ENCODE results near the gene ARRDC5.
"Not testable (repeated sequence)": the region's sequence is repeated elsewhere in the genome, so short reads cannot be mapped to it uniquely, and the experiment has no call there.

Gene ARRDC5

DNA sequence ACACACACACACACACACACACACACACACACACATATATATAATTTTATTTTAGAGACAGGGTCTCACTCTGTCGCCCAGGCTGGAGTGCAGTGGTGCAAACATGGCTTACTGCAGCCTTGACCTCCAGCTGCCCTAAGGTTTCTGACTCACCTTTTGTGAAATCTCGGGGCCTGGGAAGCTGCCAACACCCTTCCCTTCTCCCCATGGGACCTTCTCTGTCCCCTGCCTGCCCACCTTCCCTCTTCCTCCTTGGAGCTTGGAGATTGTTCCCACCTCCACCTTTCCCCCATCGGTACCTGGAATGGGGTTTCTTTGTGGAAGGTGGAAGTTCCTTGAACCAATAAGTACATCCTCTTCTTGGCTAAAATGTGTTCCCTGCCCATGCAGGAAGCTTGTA is 6.3 kb downstream of the ARRDC5 start:
- Histone ChIP-seq H3K4me3 (ENCODE audit: low read depth in 1 of 5, low read length in 5 of 5) (no peak overlapping the region), H3K9ac (ENCODE audit: low read length in 5 of 5) (no peak overlapping the region), H3K27me3 (ENCODE audit: control insufficient read depth in 5 of 5, insufficient read depth in 4 of 5, low read length in 5 of 5) (peaks cover 0 to 1% (median 0%) of the 10 kb centered on the region in 5 donors), H3K36me3 (ENCODE audit: control insufficient read depth in 5 of 5, insufficient read depth in 5 of 5, low read length in 5 of 5) (no peaks in the 10 kb centered on the region), H3K27ac (ENCODE audit: low read depth, low read length) (no peak overlapping the region), H3K4me1 (ENCODE audit: control insufficient read depth in 5 of 5, insufficient read depth in 5 of 5, low read length in 5 of 5) (peaks cover 0 to 6% (median 0%) of the 10 kb centered on the region in 5 donors), H3K9me3 (ENCODE audit: control insufficient read depth in 5 of 5, low read length in 5 of 5) (no peaks in the 10 kb centered on the region)

DNA sequence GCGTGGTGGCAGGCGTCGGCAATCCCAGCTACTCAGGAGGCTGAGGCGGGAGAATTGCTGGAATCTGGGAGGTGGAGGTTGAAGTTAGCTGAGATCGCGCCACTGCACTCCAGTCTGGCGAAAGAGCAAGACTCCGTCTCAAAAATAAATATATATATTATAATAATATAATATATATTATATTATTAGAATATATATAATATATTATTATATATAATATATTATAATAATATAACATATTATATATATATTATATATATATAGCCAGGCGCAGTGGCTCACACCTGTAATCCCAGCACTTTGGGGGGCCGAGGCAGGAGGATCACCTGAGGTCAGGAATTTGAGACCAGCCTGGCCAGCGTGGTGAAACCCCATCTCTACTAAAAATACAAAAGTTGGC is 9.7 kb downstream of the ARRDC5 start:
- H3K4me1 ChIP-seq (ENCODE audit: control insufficient read depth in 5 of 5, insufficient read depth in 5 of 5, low read length in 5 of 5); H3K27me3 ChIP-seq (ENCODE audit: control insufficient read depth in 5 of 5, insufficient read depth in 4 of 5, low read length in 5 of 5); H3K27ac ChIP-seq (ENCODE audit: low read depth, low read length); H3K4me3 ChIP-seq (ENCODE audit: low read depth in 1 of 5, low read length in 5 of 5); H3K9me3 ChIP-seq (ENCODE audit: control insufficient read depth in 5 of 5, low read length in 5 of 5); H3K9ac ChIP-seq (ENCODE audit: low read length in 5 of 5); H3K36me3 ChIP-seq (ENCODE audit: control insufficient read depth in 5 of 5, insufficient read depth in 5 of 5, low read length in 5 of 5): not testable (repeated sequence)

DNA sequence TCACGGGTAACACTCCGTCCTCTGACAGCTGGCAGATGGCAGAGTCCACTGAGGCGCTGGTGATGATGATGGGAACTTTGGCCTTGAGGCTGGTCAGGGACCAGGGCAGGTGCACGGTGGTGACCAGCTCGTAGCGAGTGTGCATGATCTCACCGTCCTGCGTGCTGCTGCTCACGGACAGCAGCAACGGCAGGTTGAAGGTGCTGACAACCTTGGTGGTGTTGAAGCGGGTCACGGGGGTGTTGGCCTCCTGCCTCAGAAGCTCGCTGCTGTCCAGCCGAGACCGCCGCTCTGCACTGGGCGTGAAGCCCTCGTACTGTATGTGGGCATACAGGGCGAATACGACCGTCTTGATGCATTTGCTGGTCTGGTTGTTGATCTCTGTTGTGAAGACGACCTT is 11.6 kb downstream of the ARRDC5 start:
- no peaks in the 10 kb centered on the region for H3K9me3 ChIP-seq (ENCODE audit: control insufficient read depth in 5 of 5, low read length in 5 of 5)
- no peak overlapping the region for H3K9ac ChIP-seq (ENCODE audit: low read length in 5 of 5)

DNA sequence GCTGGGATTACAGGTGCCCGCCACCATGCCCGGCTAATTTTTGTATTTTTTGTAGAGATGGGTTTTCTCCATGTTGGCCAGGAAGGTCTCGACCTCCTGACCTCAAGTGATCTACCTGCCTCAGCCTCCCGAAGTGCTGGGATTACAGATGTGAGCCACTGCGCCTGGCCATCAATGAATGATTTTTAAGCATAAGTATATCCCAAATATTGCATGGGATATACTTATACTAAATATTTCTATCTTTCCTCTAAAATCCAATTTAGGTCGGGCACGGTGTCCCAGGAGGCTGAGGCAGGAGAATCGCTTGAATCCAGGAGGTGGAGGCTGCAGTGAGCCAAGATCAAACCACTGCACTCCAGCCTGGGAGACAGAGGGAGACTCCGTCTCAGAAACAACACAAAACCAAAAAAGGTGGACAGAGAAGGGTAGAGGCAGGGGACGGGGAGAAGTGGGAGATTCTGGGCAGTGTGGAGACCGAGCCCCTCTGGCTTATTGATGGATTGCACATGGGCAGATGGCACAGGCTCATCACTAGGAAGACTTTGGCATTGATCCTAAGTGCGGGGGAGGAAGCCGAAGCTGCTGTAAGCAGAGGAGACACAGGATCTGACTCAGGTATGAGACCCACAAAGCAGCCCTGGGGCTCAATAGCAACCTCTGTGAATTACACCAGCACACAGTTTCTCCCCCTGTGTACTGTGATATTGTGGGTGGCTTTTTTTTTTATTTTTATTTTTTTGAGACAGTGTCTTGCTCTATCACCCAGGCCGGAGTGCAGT is 13.5 kb downstream of the ARRDC5 start:
- Histone ChIP-seq H3K36me3 (ENCODE audit: control insufficient read depth in 5 of 5, insufficient read depth in 5 of 5, low read length in 5 of 5) (no peaks in the 10 kb centered on the region), H3K4me3 (ENCODE audit: low read depth in 1 of 5, low read length in 5 of 5) (no peak overlapping the region), H3K27me3 (ENCODE audit: control insufficient read depth in 5 of 5, insufficient read depth in 4 of 5, low read length in 5 of 5) (peaks cover 0 to 9% (median 7%) of the 10 kb centered on the region in 5 donors), H3K27ac (ENCODE audit: low read depth, low read length) (no peak overlapping the region), H3K4me1 (ENCODE audit: control insufficient read depth in 5 of 5, insufficient read depth in 5 of 5, low read length in 5 of 5) (no peaks in the 10 kb centered on the region), H3K9ac (ENCODE audit: low read length in 5 of 5) (no peak overlapping the region), H3K9me3 (ENCODE audit: control insufficient read depth in 5 of 5, low read length in 5 of 5) (no peaks in the 10 kb centered on the region)

More for the DNA sequence above, 11.6 kb downstream of the ARRDC5 start:
- Histone ChIP-seq H3K27me3 (ENCODE audit: control insufficient read depth in 5 of 5, insufficient read depth in 4 of 5, low read length in 5 of 5) (peaks cover 0 to 9% (median 7%) of the 10 kb centered on the region in 5 donors), H3K36me3 (ENCODE audit: control insufficient read depth in 5 of 5, insufficient read depth in 5 of 5, low read length in 5 of 5) (no peaks in the 10 kb centered on the region), H3K27ac (ENCODE audit: low read depth, low read length) (no peak overlapping the region), H3K4me3 (ENCODE audit: low read depth in 1 of 5, low read length in 5 of 5) (no peak overlapping the region), H3K4me1 (ENCODE audit: control insufficient read depth in 5 of 5, insufficient read depth in 5 of 5, low read length in 5 of 5) (peaks cover 0 to 6% (median 0%) of the 10 kb centered on the region in 5 donors)

DNA sequence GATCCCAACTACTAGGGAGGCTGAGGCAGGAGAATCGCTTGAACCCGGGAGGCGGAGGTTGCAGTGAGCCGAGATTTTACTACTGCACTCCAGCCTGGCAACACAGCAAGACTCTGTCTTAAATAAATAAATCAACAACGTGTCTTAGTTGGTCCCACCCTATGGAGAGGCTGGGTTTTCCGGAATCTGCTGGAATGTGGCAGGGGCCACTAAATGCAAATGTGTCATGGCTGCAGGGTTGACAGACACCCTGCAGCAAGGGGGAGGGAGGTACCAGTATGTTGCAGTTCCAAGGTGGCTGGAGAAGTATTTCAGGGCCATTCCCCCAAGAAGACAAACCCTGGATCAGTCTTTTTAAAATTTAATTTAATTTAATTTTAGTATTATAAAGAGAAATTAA is 14.9 kb downstream of the ARRDC5 start:
- not testable (repeated sequence) for H3K27ac ChIP-seq (ENCODE audit: low read depth, low read length); H3K9me3 ChIP-seq (ENCODE audit: control insufficient read depth in 5 of 5, low read length in 5 of 5); H3K4me3 ChIP-seq (ENCODE audit: low read depth in 1 of 5, low read length in 5 of 5); H3K9ac ChIP-seq (ENCODE audit: low read length in 5 of 5); H3K4me1 ChIP-seq (ENCODE audit: control insufficient read depth in 5 of 5, insufficient read depth in 5 of 5, low read length in 5 of 5); H3K36me3 ChIP-seq (ENCODE audit: control insufficient read depth in 5 of 5, insufficient read depth in 5 of 5, low read length in 5 of 5); H3K27me3 ChIP-seq (ENCODE audit: control insufficient read depth in 5 of 5, insufficient read depth in 4 of 5, low read length in 5 of 5)

DNA sequence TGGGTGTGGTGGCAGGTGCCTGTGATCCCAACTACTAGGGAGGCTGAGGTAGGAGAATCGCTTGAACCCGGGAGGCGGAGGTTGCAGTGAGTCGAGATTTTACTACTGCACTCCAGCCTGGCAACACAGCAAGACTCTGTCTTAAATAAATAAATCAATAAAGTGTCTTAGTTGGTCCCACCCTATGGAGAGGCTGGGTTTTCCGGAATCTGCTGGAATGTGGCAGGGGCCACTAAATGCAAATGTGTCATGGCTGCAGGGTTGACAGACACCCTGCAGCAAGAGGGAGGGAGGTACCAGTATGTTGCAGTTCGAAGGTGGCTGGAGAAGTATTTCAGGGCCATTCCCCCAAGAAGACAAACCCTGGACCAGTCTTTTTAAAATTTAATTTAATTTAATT is 17.7 kb downstream of the ARRDC5 start:
- H3K36me3 ChIP-seq (ENCODE audit: control insufficient read depth in 5 of 5, insufficient read depth in 5 of 5, low read length in 5 of 5); H3K9me3 ChIP-seq (ENCODE audit: control insufficient read depth in 5 of 5, low read length in 5 of 5); H3K27me3 ChIP-seq (ENCODE audit: control insufficient read depth in 5 of 5, insufficient read depth in 4 of 5, low read length in 5 of 5); H3K27ac ChIP-seq (ENCODE audit: low read depth, low read length); H3K4me1 ChIP-seq (ENCODE audit: control insufficient read depth in 5 of 5, insufficient read depth in 5 of 5, low read length in 5 of 5); H3K9ac ChIP-seq (ENCODE audit: low read length in 5 of 5); H3K4me3 ChIP-seq (ENCODE audit: low read depth in 1 of 5, low read length in 5 of 5): not testable (repeated sequence)

DNA sequence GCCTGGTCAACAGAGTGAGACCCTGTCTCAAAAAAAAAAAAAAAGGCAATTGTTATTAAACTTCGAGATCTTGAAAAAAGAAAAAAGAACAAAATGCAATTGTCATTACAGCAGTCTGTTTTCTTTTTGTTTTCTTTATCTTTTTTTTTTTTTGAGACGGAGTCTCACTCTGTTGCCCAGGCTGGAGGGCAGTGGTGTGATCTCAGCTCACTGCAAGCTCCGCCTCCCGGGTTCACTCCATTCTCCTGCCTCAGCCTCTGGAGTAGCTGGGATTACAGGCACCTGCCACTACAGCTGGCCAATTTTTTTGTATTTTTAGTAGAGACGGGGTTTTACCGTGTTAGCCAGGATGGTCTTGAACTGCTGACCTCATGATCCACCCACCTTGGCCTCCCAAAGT is 19.8 kb downstream of the ARRDC5 start:
- peaks cover 0 to 10% (median 6%) of the 10 kb centered on the region in 5 donors for H3K27me3 ChIP-seq (ENCODE audit: control insufficient read depth in 5 of 5, insufficient read depth in 4 of 5, low read length in 5 of 5)
- H3K9ac ChIP-seq (ENCODE audit: low read length in 5 of 5); H3K36me3 ChIP-seq (ENCODE audit: control insufficient read depth in 5 of 5, insufficient read depth in 5 of 5, low read length in 5 of 5); H3K27ac ChIP-seq (ENCODE audit: low read depth, low read length); H3K4me1 ChIP-seq (ENCODE audit: control insufficient read depth in 5 of 5, insufficient read depth in 5 of 5, low read length in 5 of 5); H3K9me3 ChIP-seq (ENCODE audit: control insufficient read depth in 5 of 5, low read length in 5 of 5); H3K4me3 ChIP-seq (ENCODE audit: low read depth in 1 of 5, low read length in 5 of 5): not testable (repeated sequence)

DNA sequence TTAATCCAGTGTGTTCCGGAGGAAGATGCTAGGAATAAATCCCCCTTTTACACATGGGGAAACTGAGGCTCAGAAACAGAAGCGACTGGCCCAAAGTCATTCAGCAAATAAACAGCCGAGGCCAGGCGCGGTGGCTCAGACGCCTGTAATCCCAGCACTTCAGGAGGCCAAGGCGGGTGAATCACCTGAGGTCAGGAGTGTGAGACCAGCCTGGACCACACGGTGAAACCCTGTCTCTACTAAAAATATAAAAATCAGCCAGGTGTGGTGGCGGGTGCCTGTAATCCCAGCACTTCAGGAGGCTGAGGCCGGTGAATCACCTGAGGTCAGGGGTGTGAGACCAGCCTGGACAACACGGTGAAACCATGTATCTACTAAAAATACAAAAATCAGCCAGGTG is 23.7 kb downstream of the ARRDC5 start:
- no peak overlapping the region for H3K27ac ChIP-seq (ENCODE audit: low read depth, low read length)
- no peaks in the 10 kb centered on the region for H3K9me3 ChIP-seq (ENCODE audit: control insufficient read depth in 5 of 5, low read length in 5 of 5)
- H3K9ac ChIP-seq (ENCODE audit: low read length in 5 of 5) = no peak overlapping the region
- peaks cover 0 to 5% (median 2%) of the 10 kb centered on the region in 5 donors for H3K4me1 ChIP-seq (ENCODE audit: control insufficient read depth in 5 of 5, insufficient read depth in 5 of 5, low read length in 5 of 5)
- H3K36me3 ChIP-seq (ENCODE audit: control insufficient read depth in 5 of 5, insufficient read depth in 5 of 5, low read length in 5 of 5) = no peaks in the 10 kb centered on the region
- no peak overlapping the region for H3K4me3 ChIP-seq (ENCODE audit: low read depth in 1 of 5, low read length in 5 of 5)
- peaks cover 0 to 12% (median 8%) of the 10 kb centered on the region in 5 donors for H3K27me3 ChIP-seq (ENCODE audit: control insufficient read depth in 5 of 5, insufficient read depth in 4 of 5, low read length in 5 of 5)

DNA sequence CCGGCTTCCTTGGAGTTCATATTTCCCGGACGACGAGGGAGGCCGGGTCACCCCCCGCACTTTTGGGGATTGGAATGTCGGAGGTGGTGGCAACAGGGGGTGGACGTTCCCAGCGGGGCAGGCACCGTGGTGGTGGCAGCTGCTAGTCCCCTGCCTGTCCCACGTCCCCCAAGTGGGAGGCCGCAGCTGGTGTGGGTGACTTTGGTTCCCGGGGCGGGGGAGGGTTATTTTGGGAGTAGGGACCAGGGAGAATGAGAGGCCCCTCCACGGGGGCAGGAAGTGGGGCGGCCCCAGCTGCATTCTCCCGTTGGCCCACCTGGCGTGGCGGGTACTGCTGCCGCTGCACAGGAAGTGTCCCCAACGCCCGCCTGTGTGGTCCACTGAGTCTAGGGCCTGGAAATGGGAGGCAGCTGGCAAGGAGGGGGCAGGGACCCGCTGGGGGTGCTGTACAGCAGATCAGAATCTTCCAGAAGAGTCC is 24.2 kb downstream of the ARRDC5 start:
- Histone ChIP-seq H3K9ac (ENCODE audit: low read length in 5 of 5) (no peak overlapping the region), H3K4me1 (ENCODE audit: control insufficient read depth in 5 of 5, insufficient read depth in 5 of 5, low read length in 5 of 5) (peaks cover 0 to 5% (median 2%) of the 10 kb centered on the region in 5 donors), H3K27ac (ENCODE audit: low read depth, low read length) (no peak overlapping the region), H3K36me3 (ENCODE audit: control insufficient read depth in 5 of 5, insufficient read depth in 5 of 5, low read length in 5 of 5) (no peaks in the 10 kb centered on the region), H3K27me3 (ENCODE audit: control insufficient read depth in 5 of 5, insufficient read depth in 4 of 5, low read length in 5 of 5) (peaks cover 0 to 12% (median 8%) of the 10 kb centered on the region in 5 donors), H3K9me3 (ENCODE audit: control insufficient read depth in 5 of 5, low read length in 5 of 5) (no peaks in the 10 kb centered on the region), H3K4me3 (ENCODE audit: low read depth in 1 of 5, low read length in 5 of 5) (no peak overlapping the region)

DNA sequence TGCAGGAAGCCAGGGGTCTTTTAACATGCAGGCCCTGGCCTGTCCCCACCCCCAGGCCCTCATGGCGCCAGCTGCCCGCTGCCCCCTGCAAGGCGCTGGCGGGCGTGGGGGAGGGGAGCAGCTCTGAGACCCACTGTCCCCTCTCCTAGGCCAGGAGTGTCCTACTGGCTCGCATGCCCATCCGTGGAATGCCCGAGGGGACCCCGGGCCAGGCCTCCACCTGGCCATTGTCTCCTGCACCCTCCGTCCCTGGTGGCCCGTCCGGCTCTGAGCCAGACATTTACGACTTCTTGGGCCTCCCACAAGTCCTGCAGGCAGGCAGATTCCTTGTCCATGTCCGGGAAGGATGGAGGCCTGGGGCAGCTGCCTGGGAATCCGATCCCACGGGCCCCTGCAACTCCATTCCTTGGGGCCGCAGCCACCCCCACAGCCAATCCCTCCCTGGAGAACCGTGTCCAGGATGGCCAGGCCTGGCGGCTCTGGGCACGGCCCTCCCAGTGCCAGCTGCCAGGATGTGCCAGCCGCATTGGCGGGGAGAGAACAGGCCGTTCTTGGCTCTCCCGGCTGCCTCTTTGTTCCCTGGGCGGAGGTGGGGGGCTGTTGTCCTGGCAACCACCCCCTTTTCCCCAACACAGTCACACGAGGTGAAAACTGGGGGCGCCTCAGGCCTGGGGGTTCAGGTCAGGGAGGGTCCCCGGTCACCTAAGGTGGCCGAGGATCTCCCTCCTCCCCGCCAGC is 24.8 kb downstream of the ARRDC5 start:
- peaks cover 0 to 5% (median 2%) of the 10 kb centered on the region in 5 donors for H3K4me1 ChIP-seq (ENCODE audit: control insufficient read depth in 5 of 5, insufficient read depth in 5 of 5, low read length in 5 of 5)
- H3K27ac ChIP-seq (ENCODE audit: low read depth, low read length) = no peak overlapping the region
- H3K9me3 ChIP-seq (ENCODE audit: control insufficient read depth in 5 of 5, low read length in 5 of 5) = no peaks in the 10 kb centered on the region
- no peak overlapping the region for H3K9ac ChIP-seq (ENCODE audit: low read length in 5 of 5)
- H3K36me3 ChIP-seq (ENCODE audit: control insufficient read depth in 5 of 5, insufficient read depth in 5 of 5, low read length in 5 of 5) = no peaks in the 10 kb centered on the region
- no peak overlapping the region for H3K4me3 ChIP-seq (ENCODE audit: low read depth in 1 of 5, low read length in 5 of 5)
- H3K27me3 ChIP-seq (ENCODE audit: control insufficient read depth in 5 of 5, insufficient read depth in 4 of 5, low read length in 5 of 5) = peaks cover 0 to 12% (median 8%) of the 10 kb centered on the region in 5 donors

Measured in subcutaneous abdominal adipose tissue (tissue), 5 donors.